BLaER1 (cell line): ENCODE results near the gene ACACA.

Experiments
- H3K27ac ChIP-seq: shearing (Covaris generic); formaldehyde crosslinking; 2 replicates; pipeline ENCODE4 v1.8.1; 2022
- H3K27me3 ChIP-seq: shearing (Covaris generic); formaldehyde crosslinking; 2 replicates; pipeline ENCODE4 v1.8.1; 2022
- H3K36me3 ChIP-seq: shearing (Covaris generic); formaldehyde crosslinking; 2 replicates; pipeline ENCODE4 v1.8.1; 2022
- H3K4me1 ChIP-seq: shearing (Covaris generic); formaldehyde crosslinking; 2 replicates; pipeline ENCODE4 v1.8.1; 2022
- H3K4me2 ChIP-seq: shearing (Covaris generic); formaldehyde crosslinking; 2 replicates; pipeline ENCODE4 v1.8.1; 2022
- H3K4me3 ChIP-seq: shearing (Covaris generic); formaldehyde crosslinking; 2 replicates; pipeline ENCODE4 v1.8.1; 2022
- H3K9ac ChIP-seq: shearing (Covaris generic); formaldehyde crosslinking; 2 replicates; pipeline ENCODE4 v1.8.1; 2022
- H3K9me3 ChIP-seq: shearing (Covaris generic); formaldehyde crosslinking; 2 replicates; pipeline ENCODE4 v1.8.1; 2022
- H4K20me1 ChIP-seq: shearing (Covaris generic); formaldehyde crosslinking; 2 replicates; pipeline ENCODE4 v1.8.1; 2022
- Cebpa-rat ChIP-seq: shearing (Covaris generic); IDR thresholded peaks from 2 replicates; pipeline ENCODE4 v1.8.1; 2022

The ACACA gene

GRCh38 chr17:37097154-37097553 lies 309.5 kb downstream of the ACACA start:
- Histone ChIP-seq H3K27ac (no peak overlapping the region), H3K4me1 (no peaks in the 10 kb centered on the region), H3K36me3 (peaks cover 98% of the 10 kb centered on the region)

DNA sequence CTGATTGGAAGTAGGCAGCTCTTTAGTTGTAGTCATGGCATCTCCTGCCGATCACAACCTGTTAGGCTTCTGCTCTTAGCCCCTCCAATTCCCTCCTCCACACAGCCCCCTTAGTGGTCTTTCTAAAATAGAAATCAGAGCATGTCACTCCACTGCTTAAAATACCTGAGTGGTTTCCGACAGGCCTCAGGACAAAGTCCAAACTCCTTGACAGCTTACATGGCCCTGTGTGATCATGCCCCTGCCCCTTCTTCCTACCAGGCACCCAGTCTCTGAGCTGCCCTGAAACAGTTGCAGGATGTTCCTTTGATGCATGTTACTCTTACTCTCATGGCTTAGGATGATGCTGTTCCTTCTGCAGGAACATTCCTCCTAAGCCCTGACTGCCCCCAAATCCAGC lies 310.6 kb downstream of the ACACA start:
- peaks cover 98% of the 10 kb centered on the region for H3K36me3 ChIP-seq
- H3K27me3 ChIP-seq, result no peaks in the 10 kb centered on the region
- no peak overlapping the region for H3K9ac ChIP-seq
- TF ChIP-seq Cebpa-rat, result no peak
- H4K20me1 ChIP-seq, result no peaks in the 10 kb centered on the region
- no peak overlapping the region for H3K27ac ChIP-seq
- H3K4me2 ChIP-seq, result no peak overlapping the region
- H3K9me3 ChIP-seq, result no peaks in the 10 kb centered on the region
- H3K4me3 ChIP-seq, result no peak overlapping the region
- H3K4me1 ChIP-seq, result peaks cover 10% of the 10 kb centered on the region

More at GRCh38 chr17:37097154-37097553, 309.5 kb downstream of the ACACA start:
- Histone ChIP-seq H4K20me1 (no peaks in the 10 kb centered on the region), H3K4me3 (no peak overlapping the region), H3K27me3 (no peaks in the 10 kb centered on the region), H3K9ac (no peak overlapping the region), H3K4me2 (no peak overlapping the region), H3K9me3 (no peaks in the 10 kb centered on the region)
- no peak for TF ChIP-seq Cebpa-rat

DNA sequence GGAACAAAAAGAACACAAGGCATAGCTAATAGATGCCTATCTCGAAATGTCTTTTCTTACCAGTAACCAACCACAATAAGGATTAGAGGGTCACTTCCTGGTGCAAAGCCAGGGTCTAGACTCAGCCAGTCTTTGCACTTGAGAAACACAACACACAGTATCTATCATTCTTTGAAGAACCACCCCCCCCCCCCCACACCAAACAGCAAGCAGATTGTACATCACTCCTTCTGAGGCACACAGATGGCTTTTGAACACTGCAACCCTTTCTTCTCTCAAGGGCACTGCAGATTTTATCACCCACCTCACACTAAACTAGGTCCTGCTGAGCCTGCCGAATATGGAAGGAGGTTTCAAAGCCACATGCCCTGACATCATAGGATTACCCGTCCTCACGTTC lies 312.2 kb downstream of the ACACA start:
- no peak overlapping the region for H3K4me3 ChIP-seq
- no peak overlapping the region for H3K27ac ChIP-seq
- TF ChIP-seq Cebpa-rat, result no peak
- H3K4me2 ChIP-seq, result no peak overlapping the region
- no peaks in the 10 kb centered on the region for H3K9me3 ChIP-seq
- peaks cover 27% of the 10 kb centered on the region for H3K4me1 ChIP-seq
- no peaks in the 10 kb centered on the region for H3K27me3 ChIP-seq
- no peaks in the 10 kb centered on the region for H4K20me1 ChIP-seq
- H3K36me3 ChIP-seq, result peaks cover 83% of the 10 kb centered on the region
- no peak overlapping the region for H3K9ac ChIP-seq

- no peak for TF ChIP-seq Cebpa-rat
- no peak overlapping the region for H3K27ac ChIP-seq
- no peaks in the 10 kb centered on the region for H3K9me3 ChIP-seq
- H3K4me1 ChIP-seq, result peaks cover 40% of the 10 kb centered on the region
- no peaks in the 10 kb centered on the region for H4K20me1 ChIP-seq
- H3K27me3 ChIP-seq, result no peaks in the 10 kb centered on the region
- H3K36me3 ChIP-seq, result peaks cover 81% of the 10 kb centered on the region
- no peak overlapping the region for H3K4me3 ChIP-seq
- no peak overlapping the region for H3K9ac ChIP-seq
- no peak overlapping the region for H3K4me2 ChIP-seq
These were observed 313.9 kb downstream of the ACACA start for GRCh38 chr17:37092701-37093100.

- Histone ChIP-seq H3K27me3 (no peaks in the 10 kb centered on the region), H4K20me1 (no peaks in the 10 kb centered on the region), H3K4me2 (no peak overlapping the region), H3K9ac (no peak overlapping the region), H3K27ac (no peak overlapping the region), H3K9me3 (no peaks in the 10 kb centered on the region), H3K36me3 (peaks cover 81% of the 10 kb centered on the region), H3K4me1 (peaks cover 40% of the 10 kb centered on the region), H3K4me3 (no peak overlapping the region)
- TF ChIP-seq Cebpa-rat, result no peak
These were observed 314.6 kb downstream of the ACACA start for GRCh38 chr17:37092071-37092470.

- H3K9me3 ChIP-seq, result no peaks in the 10 kb centered on the region
- H3K4me3 ChIP-seq, result no peak overlapping the region
- TF ChIP-seq Cebpa-rat, result no peak
- no peak overlapping the region for H3K9ac ChIP-seq
- H3K4me1 ChIP-seq, result peaks cover 40% of the 10 kb centered on the region
- H3K27ac ChIP-seq, result peak overlapping the region; percentile 83
- H3K27me3 ChIP-seq, result no peaks in the 10 kb centered on the region
- H3K36me3 ChIP-seq, result peaks cover 81% of the 10 kb centered on the region
- H4K20me1 ChIP-seq, result no peaks in the 10 kb centered on the region
- peak overlapping the region; percentile 78 for H3K4me2 ChIP-seq
These were observed 315.7 kb downstream of the ACACA start for GRCh38 chr17:37090941-37091340.

GRCh38 chr17:37089956-37090355 lies 316.7 kb downstream of the ACACA start:
- 0 out of 2 replicates have a peak overlapping the region, but pooled peaks have one; percentile 4 for H3K4me3 ChIP-seq
- H3K36me3 ChIP-seq, result peaks cover 81% of the 10 kb centered on the region
- H3K4me2 ChIP-seq, result peak overlapping the region; percentile 78
- H3K27me3 ChIP-seq, result no peaks in the 10 kb centered on the region
- H3K4me1 ChIP-seq, result peaks cover 40% of the 10 kb centered on the region
- no peak for TF ChIP-seq Cebpa-rat
- no peaks in the 10 kb centered on the region for H3K9me3 ChIP-seq
- peak overlapping the region; percentile 83 for H3K27ac ChIP-seq
- H4K20me1 ChIP-seq, result no peaks in the 10 kb centered on the region
- H3K9ac ChIP-seq, result peak overlapping the region; percentile 54; the same call in 1 of the 2 replicates

DNA sequence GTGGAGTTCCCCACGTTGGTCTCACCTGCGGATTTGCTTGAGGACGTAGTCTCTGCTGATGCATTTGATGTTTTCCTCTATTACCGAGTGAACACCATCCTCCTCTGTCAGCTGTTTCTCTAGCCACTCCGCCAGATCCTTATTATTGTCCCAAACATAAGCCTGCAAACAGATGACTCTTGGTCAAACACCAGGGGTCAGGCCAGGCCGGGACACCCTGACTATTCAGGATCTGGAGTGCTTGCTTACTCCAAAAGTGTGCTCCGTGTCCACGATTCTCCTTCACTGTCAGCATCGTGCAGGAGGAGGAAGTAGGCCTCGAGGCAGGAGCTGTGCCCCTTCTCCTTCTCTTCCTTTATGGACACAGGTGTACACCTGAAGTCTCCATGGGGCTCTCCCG lies 317.7 kb downstream of the ACACA start:
- H3K4me3 ChIP-seq, result no peak overlapping the region
- no peaks in the 10 kb centered on the region for H3K9me3 ChIP-seq
- no peaks in the 10 kb centered on the region for H4K20me1 ChIP-seq
- peak overlapping the region; percentile 78 for H3K4me2 ChIP-seq
- no peaks in the 10 kb centered on the region for H3K27me3 ChIP-seq
- no peak overlapping the region for H3K9ac ChIP-seq
- peak overlapping the region; percentile 25 for H3K27ac ChIP-seq
- H3K4me1 ChIP-seq, result peaks cover 40% of the 10 kb centered on the region
- H3K36me3 ChIP-seq, result peaks cover 78% of the 10 kb centered on the region
- no peak for TF ChIP-seq Cebpa-rat

DNA sequence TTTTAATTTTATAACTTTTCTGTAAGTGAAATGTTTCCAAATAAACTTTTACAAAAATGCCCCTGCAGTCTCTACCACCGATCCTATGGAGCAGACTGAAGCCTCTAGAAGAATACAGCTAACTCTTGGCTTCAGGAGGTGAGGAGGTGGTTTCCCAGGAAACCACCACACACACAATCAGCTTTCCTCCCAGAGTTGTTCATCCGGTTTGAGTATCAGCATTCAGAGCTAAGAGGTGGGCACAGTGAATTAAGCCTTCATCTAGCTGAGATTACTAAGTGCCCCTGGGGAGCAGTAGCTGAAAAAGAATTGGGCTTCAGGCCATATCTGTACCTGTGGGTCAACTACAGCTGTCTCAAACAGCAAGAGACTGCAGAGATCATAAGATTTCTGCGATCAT lies 318.2 kb downstream of the ACACA start:
- H4K20me1 ChIP-seq, result no peaks in the 10 kb centered on the region
- TF ChIP-seq Cebpa-rat, result no peak
- no peaks in the 10 kb centered on the region for H3K9me3 ChIP-seq
- no peaks in the 10 kb centered on the region for H3K27me3 ChIP-seq
- no peak overlapping the region for H3K9ac ChIP-seq
- peaks cover 40% of the 10 kb centered on the region for H3K4me1 ChIP-seq
- peak overlapping the region; percentile 25; the same call in 1 of the 2 replicates for H3K27ac ChIP-seq
- H3K36me3 ChIP-seq, result peaks cover 73% of the 10 kb centered on the region
- H3K4me2 ChIP-seq, result peak overlapping the region; percentile 78
- no peak overlapping the region for H3K4me3 ChIP-seq

- no peaks in the 10 kb centered on the region for H4K20me1 ChIP-seq
- H3K4me1 ChIP-seq, result peaks cover 41% of the 10 kb centered on the region
- H3K4me3 ChIP-seq, result no peak overlapping the region
- no peak overlapping the region for H3K27ac ChIP-seq
- H3K9ac ChIP-seq, result no peak overlapping the region
- no peak for TF ChIP-seq Cebpa-rat
- no peak overlapping the region for H3K4me2 ChIP-seq
- no peaks in the 10 kb centered on the region for H3K9me3 ChIP-seq
- no peaks in the 10 kb centered on the region for H3K27me3 ChIP-seq
- peaks cover 66% of the 10 kb centered on the region for H3K36me3 ChIP-seq
These were observed 319.0 kb downstream of the ACACA start for GRCh38 chr17:37087683-37088082.

DNA sequence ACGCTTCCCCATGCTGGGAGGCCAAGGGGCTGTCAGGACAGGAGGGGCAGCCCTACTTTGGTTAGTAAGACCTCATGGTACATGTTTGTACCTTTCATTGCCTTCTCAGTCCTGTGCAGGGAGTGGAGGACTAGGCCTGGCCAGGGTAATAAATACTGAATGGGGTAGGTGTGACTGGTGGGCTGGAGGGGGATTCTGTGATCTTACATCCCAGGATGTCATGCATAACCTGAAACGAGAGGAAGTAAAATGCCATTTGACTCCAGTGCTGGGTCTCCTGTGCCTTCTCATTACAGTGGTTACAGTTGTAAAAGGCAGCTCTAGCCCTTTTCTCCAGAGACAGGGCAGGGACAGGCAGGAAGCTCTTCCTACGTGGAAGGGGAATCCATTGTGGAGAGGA lies 319.7 kb downstream of the ACACA start:
- no peaks in the 10 kb centered on the region for H3K9me3 ChIP-seq
- no peaks in the 10 kb centered on the region for H4K20me1 ChIP-seq
- H3K36me3 ChIP-seq, result peaks cover 58% of the 10 kb centered on the region
- no peaks in the 10 kb centered on the region for H3K27me3 ChIP-seq
- peaks cover 47% of the 10 kb centered on the region for H3K4me1 ChIP-seq
- no peak overlapping the region for H3K27ac ChIP-seq
- no peak overlapping the region for H3K9ac ChIP-seq
- TF ChIP-seq Cebpa-rat, result no peak
- H3K4me3 ChIP-seq, result no peak overlapping the region
- H3K4me2 ChIP-seq, result no peak overlapping the region
